T-helper 1 cell (primary cell): ENCODE data around the gene MAN2A1.

ENCODE experiments used
- DNase-seq, 5 donors: peaks; one replicate each; pipeline ENCODE4 v3.0.0-alpha.2; 2012 to 2020

The MAN2A1 gene

GRCh38 chr5:109708813-109709212, 19.1 kb downstream of the MAN2A1 start:
- DNase-seq, result no peak

GRCh38 chr5:109709225-109709624, 19.5 kb downstream of the MAN2A1 start:
- no peak for DNase-seq

DNA sequence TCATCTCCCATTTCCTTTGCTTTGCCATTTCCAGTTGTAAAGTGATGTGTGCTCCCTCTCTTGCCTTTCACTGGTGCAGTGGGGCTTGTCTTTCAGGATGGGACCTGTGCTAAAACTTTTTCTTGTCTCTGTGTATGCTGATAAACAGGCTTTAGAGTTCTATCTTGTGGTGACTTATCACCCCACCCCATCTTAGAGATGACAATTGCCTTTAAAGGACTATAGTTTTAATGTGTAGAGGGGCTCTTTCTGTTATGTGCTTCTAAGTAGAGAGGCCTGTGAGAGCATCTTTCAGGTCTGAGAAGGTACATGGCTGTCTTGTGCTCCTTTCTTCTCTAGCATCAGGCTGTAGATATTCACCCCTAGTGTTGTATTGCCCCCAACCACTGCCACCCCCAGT, 21.9 kb downstream of the MAN2A1 start:
- DNase-seq, result no peak

DNA sequence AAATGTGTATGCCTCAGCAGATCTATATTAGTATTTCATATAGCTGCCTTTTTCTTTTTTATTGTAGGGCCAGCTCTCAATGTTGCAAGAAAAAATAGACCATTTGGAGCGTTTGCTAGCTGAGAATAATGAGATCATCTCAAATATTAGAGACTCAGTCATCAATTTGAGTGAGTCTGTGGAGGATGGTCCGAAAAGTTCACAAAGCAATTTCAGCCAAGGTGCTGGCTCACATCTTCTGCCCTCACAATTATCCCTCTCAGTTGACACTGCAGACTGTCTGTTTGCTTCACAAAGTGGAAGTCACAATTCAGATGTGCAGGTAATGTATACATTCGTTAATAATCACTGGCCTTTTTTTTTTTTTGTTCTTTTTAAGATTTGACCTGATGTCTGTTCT, 23.7 kb downstream of the MAN2A1 start:
- no peak for DNase-seq

DNA sequence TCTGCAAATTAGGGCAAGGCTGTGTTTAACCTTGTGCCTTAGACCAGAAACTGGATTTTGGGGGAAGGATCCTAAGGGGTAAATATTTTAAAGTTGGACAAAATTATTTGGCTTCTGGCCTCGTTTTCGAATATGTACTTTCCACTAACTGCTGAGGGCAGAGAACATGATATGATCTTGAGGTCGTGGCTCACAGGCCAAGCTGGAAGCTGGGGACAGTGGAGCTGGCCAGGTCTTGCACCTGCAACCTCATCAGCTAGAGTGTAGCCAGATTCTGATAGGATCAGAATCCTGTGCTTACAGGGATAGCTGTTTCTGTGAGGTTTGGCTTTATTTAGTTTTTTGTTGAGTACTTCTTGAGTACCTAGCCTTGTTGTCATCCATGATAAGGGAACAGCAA, 24.9 kb downstream of the MAN2A1 start:
- no peak for DNase-seq

GRCh38 chr5:109718216-109718615, 28.5 kb downstream of the MAN2A1 start:
- no peak for DNase-seq

DNA sequence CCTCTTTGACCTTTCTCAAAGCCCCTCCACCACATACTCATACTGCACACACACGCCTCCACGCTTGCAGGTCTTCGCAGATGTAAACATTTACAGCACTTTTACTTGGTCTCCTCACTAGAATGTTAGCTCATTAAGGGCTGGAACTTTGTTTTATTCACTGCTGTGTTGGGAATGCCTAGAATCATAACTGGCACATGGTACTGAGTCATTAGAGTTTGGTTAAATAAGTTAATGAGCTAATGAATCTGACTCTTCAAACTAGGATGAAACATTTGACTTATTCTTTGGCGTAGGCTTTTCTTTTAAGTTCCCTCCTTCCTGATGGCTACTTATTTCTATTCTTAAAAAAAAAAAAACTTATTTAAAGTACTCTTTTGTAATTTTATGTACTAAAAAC, 28.9 kb downstream of the MAN2A1 start:
- DNase-seq, result no peak

DNA sequence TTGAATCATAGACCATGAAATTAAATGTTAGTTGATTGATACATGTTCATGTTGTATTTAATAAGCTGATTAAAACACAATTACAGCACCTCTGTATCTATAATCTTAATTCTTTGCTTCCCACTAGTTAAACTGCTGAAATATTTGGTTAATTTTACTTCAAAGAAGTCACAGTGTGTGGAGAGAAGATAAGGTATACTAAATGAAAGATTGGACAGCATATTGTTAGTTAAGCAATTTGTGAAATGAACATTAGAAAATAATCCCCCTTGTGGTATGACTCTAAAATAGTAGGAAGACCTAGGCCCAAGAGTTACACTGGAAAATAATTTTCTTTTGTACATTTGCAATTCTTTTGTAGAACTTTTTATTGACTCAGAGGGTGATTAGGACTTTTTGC, 30.3 kb downstream of the MAN2A1 start:
- no peak for DNase-seq

DNA sequence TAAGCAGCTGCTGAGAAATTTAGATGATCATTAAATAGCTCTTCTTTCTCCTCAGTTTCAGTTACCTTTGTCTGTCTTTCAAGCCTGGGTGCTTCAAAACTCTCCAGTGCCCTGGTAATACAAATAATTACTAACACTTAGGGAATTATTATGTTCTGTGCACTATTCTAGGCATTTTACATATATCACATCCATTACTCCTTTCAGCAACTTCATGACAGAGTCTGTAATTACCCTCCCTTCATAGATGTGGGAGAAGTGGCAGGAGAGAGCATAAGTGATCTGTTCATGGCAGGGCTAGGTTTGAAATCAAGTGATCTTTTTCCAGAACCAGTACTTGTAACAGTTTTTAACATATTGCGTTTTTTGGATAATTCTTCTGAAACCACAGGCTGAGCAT, 32.0 kb downstream of the MAN2A1 start:
- no peak for DNase-seq

DNA sequence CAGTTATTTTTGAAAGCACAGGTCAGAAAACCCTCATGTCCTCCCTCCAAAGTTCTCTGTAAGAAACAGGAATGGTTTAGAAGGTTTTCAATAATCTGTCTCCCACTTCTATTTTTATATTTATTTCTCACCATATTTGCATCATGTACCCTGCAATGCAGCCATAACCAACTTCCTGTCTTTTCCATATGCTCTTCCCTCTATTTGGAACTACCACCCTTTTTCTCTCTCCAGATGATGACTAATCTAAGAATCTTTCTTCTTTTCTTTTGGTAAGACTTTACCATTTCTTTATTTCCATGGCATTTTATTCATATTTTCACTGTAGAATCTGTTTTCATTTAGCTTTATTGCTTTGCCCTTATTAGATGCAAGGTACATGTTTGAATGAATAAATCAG, 33.9 kb downstream of the MAN2A1 start:
- DNase-seq, result no peak

GRCh38 chr5:109725135-109725534, 35.4 kb downstream of the MAN2A1 start:
- no peak for DNase-seq

DNA sequence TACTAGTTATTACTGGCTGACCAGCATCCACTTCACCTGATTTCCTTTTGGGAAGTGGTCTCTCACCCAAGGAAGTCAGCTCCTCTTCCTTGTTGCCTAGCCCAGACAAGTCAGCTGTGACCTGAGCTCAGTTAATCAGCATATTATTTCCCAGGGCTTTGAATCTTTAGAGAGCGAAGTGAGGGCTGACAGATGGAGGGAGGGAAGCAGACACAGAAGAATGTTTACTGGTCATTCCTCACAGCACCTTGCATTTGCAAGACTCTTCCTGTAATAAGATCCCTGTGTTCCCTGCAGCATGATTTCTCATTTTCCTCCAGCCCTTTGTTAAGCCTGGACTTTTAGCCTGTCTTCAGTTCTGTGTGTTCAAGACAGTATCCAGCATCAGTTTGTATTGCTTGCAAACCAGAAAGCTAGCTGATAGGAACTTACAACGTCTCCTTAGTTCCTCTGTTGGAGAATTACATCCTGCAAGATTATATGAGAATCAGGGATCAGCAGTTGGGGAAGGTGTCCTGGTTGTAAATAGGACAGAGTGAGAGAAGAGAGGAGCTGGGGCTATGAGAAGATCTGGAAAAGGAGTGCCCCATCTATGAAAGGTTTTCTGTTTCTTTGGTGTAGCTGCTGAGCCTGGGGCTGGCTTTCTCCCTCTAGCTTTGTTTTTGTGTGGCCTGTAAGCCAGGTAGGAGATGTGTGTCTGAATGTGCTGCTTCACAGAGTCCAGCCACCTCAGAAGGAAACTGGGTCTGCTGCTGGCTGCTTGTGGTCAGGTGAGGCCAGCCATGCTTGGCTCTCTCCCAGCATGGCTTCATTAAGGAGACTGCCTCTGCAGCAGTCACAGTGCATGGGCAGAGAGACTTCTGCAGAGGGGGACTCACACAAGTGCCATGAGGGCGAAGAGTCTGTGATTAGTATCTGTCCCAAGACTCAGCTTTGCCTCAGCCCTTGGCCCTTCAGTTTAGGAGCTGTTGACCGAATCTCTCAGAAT, 50.3 kb downstream of the MAN2A1 start:
- no peak for DNase-seq

DNA sequence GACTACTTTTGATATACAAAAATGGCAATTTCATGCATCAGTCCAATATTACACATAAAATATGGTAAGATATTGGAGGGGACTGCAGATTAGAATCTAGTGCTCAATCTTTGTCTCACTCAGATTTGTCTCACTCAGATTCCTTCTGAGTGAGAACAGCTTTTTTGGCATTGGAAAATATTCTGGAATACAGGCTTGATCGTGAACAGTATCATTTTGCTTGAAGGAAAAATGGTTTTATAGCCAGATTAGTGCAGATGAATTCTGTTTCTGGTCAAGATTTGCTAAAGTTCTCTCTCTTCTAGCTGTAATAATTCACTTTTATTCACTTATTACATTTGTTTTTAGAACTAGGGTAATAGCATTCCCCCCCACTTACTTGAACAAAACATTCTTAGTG, 51.2 kb downstream of the MAN2A1 start:
- no peak for DNase-seq

DNA sequence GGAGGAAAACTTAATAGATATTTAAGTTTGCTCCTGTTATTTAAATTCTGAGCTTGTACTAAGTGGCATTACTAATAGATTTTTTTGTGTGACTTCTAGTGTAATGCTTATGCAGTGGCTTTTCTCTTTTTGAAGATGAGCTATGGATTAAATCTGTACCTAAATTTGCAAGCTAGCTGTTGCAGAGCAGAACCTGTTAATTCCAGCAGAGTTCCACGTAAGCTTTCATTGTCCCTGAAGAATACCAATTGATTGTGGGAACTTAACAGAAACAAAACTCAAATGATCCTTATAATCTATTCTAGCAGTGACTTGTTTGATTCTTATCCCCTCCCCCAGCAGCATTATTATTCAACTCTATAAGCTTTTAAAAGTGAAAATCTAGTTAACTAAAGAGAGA, 51.7 kb downstream of the MAN2A1 start:
- no peak for DNase-seq

DNA sequence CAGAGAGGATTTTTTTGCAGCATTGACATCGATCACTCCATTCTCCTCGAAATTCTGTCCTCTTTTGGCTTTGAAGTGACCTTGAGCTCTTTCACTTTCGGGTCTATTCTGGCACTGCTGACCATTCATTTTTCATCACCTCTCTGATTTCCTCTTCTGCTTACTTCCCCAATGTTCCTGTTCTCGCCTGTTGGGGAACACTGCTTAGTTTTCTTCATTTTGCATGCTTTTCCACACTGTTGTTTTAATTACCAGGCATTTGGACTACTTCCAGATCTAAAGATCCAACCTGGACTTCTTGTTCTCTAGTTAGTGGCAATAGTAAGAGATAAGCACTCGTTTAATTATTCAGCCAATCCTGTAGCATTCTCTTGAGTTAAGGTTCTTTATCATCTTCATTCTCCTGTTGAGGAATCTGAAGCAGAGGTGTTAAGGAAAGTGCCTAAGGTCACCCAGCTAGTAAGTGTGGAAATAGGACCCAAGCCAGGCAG, 53.4 kb downstream of the MAN2A1 start:
- DNase-seq, result no peak

GRCh38 chr5:109743770-109744212, 54.1 kb downstream of the MAN2A1 start:
- no peak for DNase-seq

- DNase-seq, result no peak
Observed at GRCh38 chr5:109744261-109744660, 54.5 kb downstream of the MAN2A1 start.

DNA sequence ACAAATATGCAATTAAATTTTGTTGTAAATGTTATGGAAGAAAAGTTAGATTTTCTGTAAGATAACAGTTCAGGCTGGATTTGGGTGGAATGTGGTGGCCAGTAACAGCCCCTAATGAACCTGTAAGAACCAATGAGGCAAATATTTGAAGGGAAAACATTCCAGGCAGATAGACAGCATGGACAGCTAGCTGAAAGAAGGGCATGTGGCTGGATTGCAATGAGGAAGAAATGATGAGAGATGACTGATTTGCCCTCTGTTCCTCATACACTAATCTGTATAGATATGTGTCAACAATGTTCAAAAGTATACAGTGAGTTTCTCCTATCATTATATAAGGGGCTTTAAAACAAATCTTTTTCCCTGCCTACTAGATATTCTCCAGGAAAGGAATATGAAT, 58.8 kb downstream of the MAN2A1 start:
- no peak for DNase-seq

DNA sequence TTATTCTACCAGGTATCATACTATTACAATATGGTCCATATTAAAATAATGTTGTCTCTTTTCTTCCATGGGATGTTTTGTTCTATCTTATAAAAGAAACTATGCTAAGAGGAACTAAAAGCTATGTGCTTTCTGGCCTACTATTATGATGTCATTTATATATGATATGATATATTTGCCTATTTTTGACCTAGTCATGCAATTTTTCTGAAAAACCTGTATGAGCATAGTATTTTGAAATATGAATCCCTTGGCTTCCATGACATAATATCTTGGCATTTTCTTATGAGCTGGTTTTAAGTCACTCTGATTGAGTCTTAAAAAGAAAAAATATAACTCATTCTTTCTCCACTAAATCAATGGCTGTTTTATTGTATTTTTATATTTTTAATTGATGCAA, 60.7 kb downstream of the MAN2A1 start:
- DNase-seq, result no peak

DNA sequence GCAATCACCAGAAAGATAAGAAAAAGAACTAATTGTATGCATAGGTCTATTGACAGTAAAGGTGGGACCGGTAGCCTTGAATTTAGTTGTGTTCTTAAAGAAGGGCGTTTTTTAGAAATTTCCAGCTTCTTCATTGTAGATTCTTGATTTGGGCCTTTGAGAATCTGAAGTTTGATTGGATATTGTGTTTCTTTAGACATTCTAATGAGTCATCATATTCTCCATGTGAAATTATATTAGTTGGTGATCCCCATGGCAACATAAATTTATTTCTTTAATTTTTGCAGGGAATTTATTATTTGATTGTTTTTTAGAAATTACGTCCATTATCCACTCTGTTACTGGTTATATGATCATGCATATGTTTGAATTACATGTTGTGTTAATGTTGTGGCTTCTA, 63.6 kb downstream of the MAN2A1 start:
- no peak for DNase-seq

GRCh38 chr5:109754319-109754718, 64.6 kb downstream of the MAN2A1 start:
- no peak for DNase-seq

DNA sequence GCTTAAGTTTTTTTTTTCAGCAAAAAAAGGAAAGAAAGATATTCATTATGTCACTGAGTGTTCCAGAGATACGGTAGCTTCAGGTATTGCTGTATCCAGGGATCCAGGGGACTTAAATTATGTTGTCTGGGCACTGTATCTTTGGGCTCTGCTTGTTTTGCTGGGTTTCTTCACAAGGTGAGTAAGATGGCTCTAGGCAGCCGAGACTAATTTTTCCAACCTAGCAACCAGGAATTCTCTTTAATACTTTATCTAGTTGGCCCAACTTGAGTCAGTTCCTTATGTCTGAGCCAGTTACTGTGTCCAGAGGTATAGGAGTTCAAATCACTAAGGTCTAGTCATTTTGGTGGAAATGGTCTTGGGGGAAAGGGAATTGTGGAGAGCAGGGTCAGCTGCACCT, 66.0 kb downstream of the MAN2A1 start:
- no peak for DNase-seq

DNA sequence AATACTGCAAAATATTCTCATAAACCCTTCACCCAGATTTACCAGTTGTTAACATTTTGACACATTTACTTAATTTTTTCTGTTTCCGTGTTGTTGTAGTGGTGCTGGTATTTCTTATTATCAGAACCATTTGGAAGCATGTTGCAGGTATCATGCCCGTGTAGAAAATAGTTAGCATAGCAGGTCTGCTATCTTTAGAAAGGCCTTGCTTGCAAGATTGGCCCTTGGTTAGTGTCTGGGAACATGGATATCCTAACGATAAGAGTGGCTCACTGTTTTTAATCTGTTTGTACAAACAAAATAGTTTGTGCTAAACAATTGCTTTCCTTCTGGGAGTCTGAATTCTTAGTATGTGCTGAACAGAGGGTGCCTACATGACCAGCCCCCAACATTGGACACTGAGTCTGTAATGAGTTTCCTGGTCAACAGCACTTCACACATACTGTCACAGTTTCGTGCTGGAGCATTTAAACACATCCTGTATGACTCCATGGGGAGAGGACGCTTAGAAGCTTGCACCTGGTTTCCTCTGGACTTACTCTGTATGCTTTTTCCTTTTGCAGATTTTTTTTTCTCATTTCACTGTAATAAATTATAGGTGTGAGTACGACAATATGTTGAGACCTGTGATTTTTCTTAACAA, 66.9 kb downstream of the MAN2A1 start:
- no peak for DNase-seq

DNA sequence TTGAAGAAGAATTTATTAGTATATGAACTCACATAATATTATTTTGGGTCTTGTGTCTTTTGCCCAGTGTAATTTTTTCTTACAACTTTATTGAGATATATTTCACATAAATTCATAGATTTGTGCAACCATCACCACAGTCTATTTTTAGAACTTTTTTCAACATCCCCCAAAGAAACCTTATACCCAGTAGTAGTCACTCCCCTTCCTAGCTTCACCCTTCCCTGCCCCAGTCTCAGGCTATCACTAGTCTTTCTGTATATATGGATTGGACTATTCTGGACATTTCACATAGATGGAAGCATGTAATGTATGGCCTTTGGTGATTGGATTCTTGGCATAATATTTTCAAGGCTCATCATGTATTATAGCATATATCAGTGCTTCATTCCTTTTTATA, 67.8 kb downstream of the MAN2A1 start:
- DNase-seq, result no peak
